HepG2 (cell line): ENCODE measurements around the gene ASB4. TPM values are rescaled to one million over a fixed set of nuclear protein-coding genes. Genes with fewer than 3 reads are reported as not detected.

Experiments used
- ATAC-seq: fragments of 200-7000 bp; cut with Tn5 transposase; 3 replicates; pipeline ENCODE4 v1.9.1; 2020; ENCODE audit warnings: mild to moderate bottlenecking, moderate library complexity
- BruUV-seq: library from RNA; stranded (reverse); fragments of 400-500 nt; replicated peaks from 2 replicates; lab custom pipeline; 2021; lab: Mats Ljungman, UMichigan
- CTCF ChIA-PET: fragments of 300-600 bp; formaldehyde crosslinking; extraction: SDS; loops from one replicate; lab custom pipeline; 2021; ENCODE audit warnings: low total read pairs, inconsistent platforms, low intra/inter-chr PET ratio; lab: Yijun Ruan, JAX
- POLR2A ChIA-PET: fragments of 350-600 bp; sonication (Branson Sonifier 250); formaldehyde crosslinking; loops from one replicate; lab custom pipeline; 2020; ENCODE audit warnings: antibody characterized with exemption, inconsistent platforms; lab: Yijun Ruan, JAX
- DNase-seq: peaks from one replicate; pipeline ENCODE4 v3.0.0-alpha.2; 2015; ENCODE audit warnings: low spot score
- FAIRE-seq: peaks from 3 replicates; lab custom pipeline; 2011; peaks lifted over from hg19 to GRCh38; lab: Jason Lieb, UNC
- H2AFZ ChIP-seq: one replicate; pipeline ENCODE4 v1.6.1; 2011; ENCODE audit warnings: low read length, inconsistent platforms
- H3K27ac ChIP-seq: fragments of 300-600 bp; 3 replicates; pipeline ENCODE4 v1.8.0; 2011; ENCODE audit warnings: mixed run types, mild to moderate bottlenecking, mixed read lengths, low read length, inconsistent platforms; ENCODE audit not compliant: insufficient read depth; ENCODE audit errors: extremely low read length
- H3K27me3 ChIP-seq, 2 experiments: fragments of 200-600 bp in 1 of 2; 2 replicates in 1 of 2; 3 replicates in 1 of 2; pipeline versions ENCODE4 v1.6.0 to v1.8.0; 2011; ENCODE audit warnings: low read length in 2 of 2, mild to moderate bottlenecking in 2 of 2, moderate library complexity in 2 of 2, inconsistent platforms in 1 of 2; ENCODE audit not compliant: insufficient read depth in 2 of 2, control insufficient read depth in 1 of 2
- H3K36me3 ChIP-seq, 2 experiments: fragments of 200-600 bp in 1 of 2; replicated peaks in 1 of 2; 2 replicates in 1 of 2; 3 replicates in 1 of 2; pipeline versions ENCODE4 v1.5.1 to v1.8.0; 2011; ENCODE audit warnings: low read length in 2 of 2, inconsistent platforms in 1 of 2; ENCODE audit not compliant: insufficient read depth in 2 of 2, control insufficient read depth in 1 of 2
- H3K4me1 ChIP-seq: 2 replicates; pipeline ENCODE4 v1.5.1; 2012; ENCODE audit warnings: low read length, inconsistent platforms; ENCODE audit not compliant: insufficient read depth
- H3K4me2 ChIP-seq: 2 replicates; pipeline ENCODE4 v1.6.0; 2011; ENCODE audit warnings: low read depth, low read length, inconsistent platforms
- H3K4me3 ChIP-seq, 3 experiments: fragments of 200-600 bp in 1 of 3; sonication (generic), shearing (Covaris generic) in 1 of 3; replicated peaks in 1 of 3; 2 replicates each; pipeline ENCODE4 v1.5.1; 2011 to 2016; ENCODE audit warnings: low read length in 3 of 3, inconsistent platforms in 2 of 3, low read depth in 2 of 3, mild to moderate bottlenecking in 2 of 3, control low read depth in 1 of 3, mixed read lengths in 1 of 3; ENCODE audit not compliant: insufficient read depth in 1 of 3
- H3K79me2 ChIP-seq: one replicate; pipeline ENCODE4 v1.6.1; 2011; ENCODE audit warnings: low read length, inconsistent platforms; ENCODE audit not compliant: insufficient read depth
- H3K9ac ChIP-seq: 2 replicates; pipeline ENCODE4 v1.6.0; 2011; ENCODE audit warnings: mild to moderate bottlenecking, low read depth, low read length, inconsistent platforms; ENCODE audit not compliant: insufficient read depth
- H3K9me3 ChIP-seq: 2 replicates; pipeline ENCODE4 v1.5.1; 2012; ENCODE audit warnings: mild to moderate bottlenecking, low read length
- H4K20me1 ChIP-seq: 2 replicates; pipeline ENCODE4 v1.6.0; 2011; ENCODE audit warnings: inconsistent platforms, mild to moderate bottlenecking, low read length, moderate library complexity; ENCODE audit not compliant: insufficient read depth
- CEBPG ChIP-seq: IDR thresholded peaks from 2 replicates; pipeline ENCODE4 v1.6.1; 2016
- GPN1 ChIP-seq: sonication (generic); formaldehyde crosslinking; IDR thresholded peaks from 2 replicates; pipeline ENCODE4 v1.5.1; 2020; ENCODE audit warnings: missing genetic modification reagents, borderline replicate concordance
- HNRNPL ChIP-seq: fragments of 200-400 bp; formaldehyde crosslinking; IDR thresholded peaks from 2 replicates; pipeline ENCODE4 v1.6.1; 2017; ENCODE audit warnings: mild to moderate bottlenecking, low read depth, low read length
- JDP2 ChIP-seq: sonication (generic); formaldehyde crosslinking; IDR thresholded peaks from 2 replicates; pipeline ENCODE4 v1.8.1; 2022; ENCODE audit warnings: missing genetic modification reagents, borderline replicate concordance
- U2AF1 ChIP-seq: fragments of 200-400 bp; formaldehyde crosslinking; optimal IDR thresholded peaks from 2 replicates; pipeline ENCODE3; 2017; ENCODE audit warnings: mild to moderate bottlenecking, low read depth, low read length
- ZNF280D ChIP-seq: sonication (generic); formaldehyde crosslinking; IDR thresholded peaks from 2 replicates; pipeline ENCODE4 v1.5.1; 2020; ENCODE audit warnings: mild to moderate bottlenecking, missing genetic modification reagents
- ZNF772 ChIP-seq: sonication (generic); formaldehyde crosslinking; IDR thresholded peaks from 2 replicates; pipeline ENCODE4 v1.5.0; 2020; ENCODE audit warnings: mild to moderate bottlenecking, missing genetic modification reagents
- ZNF781 ChIP-seq: sonication (generic); formaldehyde crosslinking; IDR thresholded peaks from 2 replicates; pipeline ENCODE4 v1.5.1; 2020; ENCODE audit warnings: borderline replicate concordance, mild to moderate bottlenecking, missing genetic modification reagents; ENCODE audit errors: not compliant biosample characterization
- WGBS: methylation state at CpG from one replicate; pipeline ENCODE4 v1.1.6; 2017; ENCODE audit warnings: low lambda C conversion rate; 5-methylcytosine and 5-hydroxymethylcytosine counted together
- in situ Hi-C: cut with HindIII; loops from 2 replicates; pipeline ENCODE4 v1.10.0; 2017; ENCODE audit warnings: low pct_unique_long_range_greater_than_20kb; ENCODE audit not compliant: extremely low pct_ligation_motif_present
- intact Hi-C: fragments of 100-400 bp; cut with micrococcal nuclease; formaldehyde crosslinking; loops from one replicate; pipeline ENCODE4 v1.10.0; 2022; ENCODE audit not compliant: unreplicated experiment
- polyA plus RNA-seq, 8 experiments: library from polyadenylated mRNA; depleted of rRNA in 3 of 8; stranded (reverse) in 7 of 8; unstranded in 1 of 8; fragments of >200 nt; fragmentation: Illumina TruSeq in 4 of 8; extraction: Trizol in 4 of 8; gene quantifications; 2 replicates each; pipeline versions ENCODE4 v1.2.1 to v1.2.3, GENCODE V29; 2011 to 2016; ENCODE audit warnings: low read depth in 4 of 8, missing spikeins in 1 of 8, mixed read lengths in 1 of 8; ENCODE audit not compliant: insufficient read depth in 1 of 8
- total RNA-seq, 5 experiments: library from RNA; depleted of rRNA; stranded (reverse); fragments of >200 nt; fragmentation: Illumina TruSeq; extraction: Trizol; gene quantifications; 2 replicates each; pipeline ENCODE4 v1.2.3, GENCODE V29; 2016; ENCODE audit warnings: low read depth in 1 of 5

Gene ASB4
- total and polyA plus RNA-seq, 2 of the 13 experiments (the other 11 are each of a cell fraction or from before 2014, with no cell fraction given) = 1.1 to 4.0 TPM

- Histone ChIP-seq H3K27ac (no peak overlapping the region), H3K36me3 (no peaks in the 10 kb centered on the region), H4K20me1 (no peaks in the 10 kb centered on the region), H3K79me2 (no peaks in the 10 kb centered on the region), H3K4me3 (no peak overlapping the region), H3K9ac (no peak overlapping the region), H2AFZ (no peak overlapping the region), H3K27me3 (no peaks in the 10 kb centered on the region)
- ATAC-seq (no peak), DNase-seq (no peak)
- CTCF ChIA-PET = no interaction called here
- intact Hi-C loops = no loop called here
- 45% methylated on average over 2 of the region's 2 CpGs for WGBS
- TF ChIP-seq CEBPG (CRISPR knock-in tag) (no peak), GPN1 (CRISPR knock-in tag) (no peak), JDP2 (CRISPR knock-in tag) (no peak), ZNF781 (CRISPR knock-in tag) (no peak), ZNF280D (no peak), ZNF772 (no peak), U2AF1 (no peak), HNRNPL (no peak)
- TF ChIP-seq, all 625 proteins: peak for 0
- POLR2A ChIA-PET = no interaction called here
- no peak for FAIRE-seq
- BruUV-seq = no TSS peak
- no peak overlapping the region for H3K4me2 ChIP-seq
- in situ Hi-C loops = no loop called here
- peaks cover 8% of the 10 kb centered on the region; the same call in 1 of the 2 replicates for H3K4me1 ChIP-seq
- H3K9me3 ChIP-seq = no peaks in the 10 kb centered on the region
Measured at GRCh38 chr7:95517458-95517857, 31.7 kb downstream of the ASB4 start.
